Stimulated activated naive CD8-positive, alpha-beta T cell treated with anti-CD3 and anti-CD28 coated beads, Interleukin-15, Interleukin-2, amounts not matched to agents 100 U/mL and 50 U/mL, for 24 hours (primary cell): ENCODE data around the gene PHYHIPL.

Experiments
- ATAC-seq: fragments of 150-1000 bp; cut with Tn5 transposase; one replicate; pipeline ENCODE4 v1.10.0; 2021
- DNase-seq: peaks from one replicate; pipeline ENCODE4 v3.0.0; 2021

Gene PHYHIPL

GRCh38 chr10:59176241-59177030 lies at the start of gene PHYHIPL:
TSS of gene PHYHIPL (plus strand) at chr10:59176643. CDS start at chr10:59176854, 211 bp downstream.
- DNase-seq (no peak), ATAC-seq (peak; percentile 19)

- DNase-seq (no peak), ATAC-seq (no peak)
Measured at GRCh38 chr10:59126991-59127390, 49.5 kb upstream of the PHYHIPL start.

- no peak for DNase-seq
- no peak for ATAC-seq
Measured at GRCh38 chr10:59127991-59128390, 48.5 kb upstream of the PHYHIPL start.

- ATAC-seq (no peak), DNase-seq (no peak)
Measured at GRCh38 chr10:59129867-59130266, 46.6 kb upstream of the PHYHIPL start.

- ATAC-seq (no peak), DNase-seq (no peak)
Measured at GRCh38 chr10:59131666-59132065, 44.8 kb upstream of the PHYHIPL start.

GRCh38 chr10:59133841-59134593 lies 42.4 kb upstream of the PHYHIPL start:
- DNase-seq, result no peak
- ATAC-seq, result no peak

- DNase-seq (no peak), ATAC-seq (no peak)
Measured at GRCh38 chr10:59134785-59135184, 41.7 kb upstream of the PHYHIPL start.

- no peak for DNase-seq
- no peak for ATAC-seq
Measured at GRCh38 chr10:59135275-59135674, 41.2 kb upstream of the PHYHIPL start.

GRCh38 chr10:59138052-59138451 lies 38.4 kb upstream of the PHYHIPL start:
- ATAC-seq, result no peak
- DNase-seq, result no peak

GRCh38 chr10:59143544-59143943 lies 32.9 kb upstream of the PHYHIPL start:
- ATAC-seq, result no peak
- no peak for DNase-seq

GRCh38 chr10:59148701-59149100 lies 27.7 kb upstream of the PHYHIPL start:
- no peak for DNase-seq
- no peak for ATAC-seq

GRCh38 chr10:59155556-59155955 lies 20.9 kb upstream of the PHYHIPL start:
- DNase-seq (no peak), ATAC-seq (no peak)

GRCh38 chr10:59167512-59167911 lies 8.9 kb upstream of the PHYHIPL start:
- no peak for DNase-seq
- ATAC-seq, result no peak

- DNase-seq (no peak), ATAC-seq (no peak)
Measured at GRCh38 chr10:59172567-59172966, 3.9 kb upstream of the PHYHIPL start.

- DNase-seq (no peak), ATAC-seq (no peak)
Measured at GRCh38 chr10:59173414-59173813, 3.0 kb upstream of the PHYHIPL start.

GRCh38 chr10:59175538-59176240 lies 754 bp upstream of the PHYHIPL start:
- ATAC-seq (no peak), DNase-seq (no peak)

- DNase-seq, result no peak
- ATAC-seq, result no peak
Measured at GRCh38 chr10:59177031-59177797, 771 bp downstream of the PHYHIPL start.

GRCh38 chr10:59177836-59178235 lies 1.4 kb downstream of the PHYHIPL start:
- DNase-seq, result no peak
- no peak for ATAC-seq

GRCh38 chr10:59179068-59179467 lies 2.6 kb downstream of the PHYHIPL start:
- no peak for ATAC-seq
- DNase-seq, result no peak

- no peak for DNase-seq
Measured at GRCh38 chr10:59180689-59181270, 4.3 kb downstream of the PHYHIPL start.

GRCh38 chr10:59181668-59182067 lies 5.2 kb downstream of the PHYHIPL start:
- ATAC-seq, result no peak
- no peak for DNase-seq

More at GRCh38 chr10:59180689-59181270, 4.3 kb downstream of the PHYHIPL start:
- no peak for ATAC-seq

- ATAC-seq, result no peak
- no peak for DNase-seq
Measured at GRCh38 chr10:59190332-59190731, 13.9 kb downstream of the PHYHIPL start.
